GM18526 (cell line): Measurements from ENCODE around the gene IL36A.

Experiments used
- POLR2A ChIP-seq: IDR thresholded peaks from 3 replicates; pipeline ENCODE4 v1.6.1; 2011; ENCODE audit not compliant: insufficient read length; ENCODE audit errors: extremely low read depth

Gene IL36A

GRCh38 chr2:113054066-113054465 is 48.8 kb downstream of the IL36A start:
- no peak for TF ChIP-seq POLR2A

- no peak for TF ChIP-seq POLR2A
Observed at GRCh38 chr2:113056521-113056920, 51.3 kb downstream of the IL36A start.

DNA sequence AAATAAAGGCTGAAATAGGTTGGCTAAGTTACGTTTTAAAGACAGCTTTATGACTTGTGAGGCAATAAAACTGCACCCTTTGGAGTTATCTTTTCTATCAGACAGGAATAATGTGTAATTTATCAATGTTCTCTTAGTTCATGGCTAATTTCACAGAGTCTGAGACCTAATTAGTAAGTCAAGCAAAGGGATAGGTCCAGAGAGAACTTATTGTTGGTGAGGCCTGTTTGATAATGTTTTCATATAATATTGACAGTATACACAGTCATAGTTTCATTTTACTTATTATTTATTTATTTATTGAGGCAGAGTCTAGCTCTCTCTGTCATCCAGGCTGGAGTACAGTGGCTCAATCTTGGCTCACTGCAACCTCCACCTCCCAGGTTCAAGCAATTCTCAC is 51.9 kb downstream of the IL36A start:
- TF ChIP-seq POLR2A, result no peak
